ENCODE results near the gene ZDHHC12. TPM values are rescaled to one million over a fixed set of nuclear protein-coding genes. Genes with fewer than 3 reads are reported as not detected.

Gene ZDHHC12
- total and polyA plus RNA-seq, 2 of the 13 experiments (the other 11 are each of a cell fraction or from before 2014, with no cell fraction given): 25.4 to 28.0 TPM

GRCh38 chr9:128723866-128724743 is at the start of gene ZDHHC12 (continued):
- peak; percentile 19; the same call in 1 of the 2 replicates for TF ChIP-seq HOMEZ (CRISPR knock-in tag; IDR thresholded peaks at IDR 0.05; ENCODE audit: low read depth)
- 0 out of 2 replicates have a peak, but pooled peaks have one; percentile 29 for TF ChIP-seq FOXJ3 (CRISPR knock-in tag; IDR thresholded peaks at IDR 0.05; ENCODE audit: borderline replicate concordance)
- TF ChIP-seq ZSCAN31 (CRISPR knock-in tag; IDR thresholded peaks at IDR 0.05; ENCODE audit: low read depth): peak; percentile 50; the same call in 1 of the 2 replicates
- TF ChIP-seq TBX3 (IDR thresholded peaks at IDR 0.05; ENCODE audit: borderline replicate concordance): no peak
- TF ChIP-seq ZNF460 (CRISPR knock-in tag; IDR thresholded peaks at IDR 0.05; ENCODE audit: borderline replicate concordance): no peak
- peak; percentile 32; the same call in 1 of the 2 replicates for TF ChIP-seq ZNF44 (CRISPR knock-in tag; IDR thresholded peaks at IDR 0.05)
- peak; percentile 46; the same call in 1 of the 2 replicates for TF ChIP-seq ZSCAN12 (CRISPR knock-in tag; IDR thresholded peaks at IDR 0.05)
- no peak for TF ChIP-seq RNF219 (CRISPR knock-in tag; IDR thresholded peaks at IDR 0.05)
- TF ChIP-seq GATAD1 (CRISPR knock-in tag; IDR thresholded peaks at IDR 0.05): peak; percentile 74; the same call in 1 of the 2 replicates
- peak; percentile 96 for TF ChIP-seq CHCHD3 (CRISPR knock-in tag; IDR thresholded peaks at IDR 0.05)
- 0 out of 2 replicates have a peak, but pooled peaks have one; percentile 54 for TF ChIP-seq FUBP1 (CRISPR knock-in tag; IDR thresholded peaks at IDR 0.05; ENCODE audit: borderline replicate concordance)
- TF ChIP-seq TBL1XR1 (IDR thresholded peaks at IDR 0.05; ENCODE audit: borderline replicate concordance, low read length, partially characterized antibody): no peak
- peak; percentile 88 for TF ChIP-seq PHF20 (CRISPR knock-in tag; IDR thresholded peaks at IDR 0.05)
- TF ChIP-seq NR1H2 (CRISPR knock-in tag; IDR thresholded peaks at IDR 0.05; ENCODE audit: borderline replicate concordance, low read depth): no peak
- TF ChIP-seq EP300 (IDR thresholded peaks at IDR 0.05; ENCODE audit: low read depth in 2 of 2, low read length in 2 of 2): peak in 1 of 2 experiments; percentile 21; a peak in 1 of 4 replicates
- no peak for TF ChIP-seq EP300 (CRISPR knock-in tag; IDR thresholded peaks at IDR 0.05; ENCODE audit: borderline replicate concordance)

Measured in HepG2 (cell line).